Upper lobe of left lung (tissue), 4 donors: Measurements from ENCODE around the gene CHAC1.

ENCODE experiments used
- EP300 ChIP-seq, 4 donors: sonication (generic); formaldehyde crosslinking; IDR thresholded peaks; one replicate each; pipeline ENCODE4 v1.5.1; 2017; ENCODE audit warnings: antibody characterized with exemption in 4 of 4, control low read depth in 2 of 4
- POLR2A ChIP-seq, 4 donors: fragments of 450-650 bp; IDR thresholded peaks; one replicate each; pipeline ENCODE4 v1.5.1; 2016 to 2017; ENCODE audit warnings: antibody characterized with exemption in 4 of 4, mild to moderate bottlenecking in 2 of 4
- TF ChIP-seq, protein P1 (sequence below), 6 experiments: fragments of 450-650 bp in 4 of 6; fragments of 200-600 bp in 2 of 6; sonication (generic) in 2 of 6; IDR thresholded peaks; one replicate each; pipeline ENCODE4 v1.5.1; 2016 to 2019; ENCODE audit warnings: antibody characterized with exemption in 6 of 6

GRCh38 chr15:40960151-40960885, 7.0 kb downstream of the CHAC1 start:
- TF ChIP-seq POLR2A (IDR thresholded peaks at IDR 0.05) (no peak), EP300 (IDR thresholded peaks at IDR 0.05) (no peak)
- TF ChIP-seq, protein P1, sequence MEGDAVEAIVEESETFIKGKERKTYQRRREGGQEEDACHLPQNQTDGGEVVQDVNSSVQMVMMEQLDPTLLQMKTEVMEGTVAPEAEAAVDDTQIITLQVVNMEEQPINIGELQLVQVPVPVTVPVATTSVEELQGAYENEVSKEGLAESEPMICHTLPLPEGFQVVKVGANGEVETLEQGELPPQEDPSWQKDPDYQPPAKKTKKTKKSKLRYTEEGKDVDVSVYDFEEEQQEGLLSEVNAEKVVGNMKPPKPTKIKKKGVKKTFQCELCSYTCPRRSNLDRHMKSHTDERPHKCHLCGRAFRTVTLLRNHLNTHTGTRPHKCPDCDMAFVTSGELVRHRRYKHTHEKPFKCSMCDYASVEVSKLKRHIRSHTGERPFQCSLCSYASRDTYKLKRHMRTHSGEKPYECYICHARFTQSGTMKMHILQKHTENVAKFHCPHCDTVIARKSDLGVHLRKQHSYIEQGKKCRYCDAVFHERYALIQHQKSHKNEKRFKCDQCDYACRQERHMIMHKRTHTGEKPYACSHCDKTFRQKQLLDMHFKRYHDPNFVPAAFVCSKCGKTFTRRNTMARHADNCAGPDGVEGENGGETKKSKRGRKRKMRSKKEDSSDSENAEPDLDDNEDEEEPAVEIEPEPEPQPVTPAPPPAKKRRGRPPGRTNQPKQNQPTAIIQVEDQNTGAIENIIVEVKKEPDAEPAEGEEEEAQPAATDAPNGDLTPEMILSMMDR (IDR thresholded peaks at IDR 0.05): no peak
